D721Med (cell line): Measurements from ENCODE around the gene KCNT1.

Experiments
- DNase-seq: peaks from one replicate; pipeline ENCODE4 v3.0.0; 2011; ENCODE audit warnings: low spot score; ENCODE audit not compliant: insufficient read length
- FAIRE-seq: peaks from 2 replicates; lab custom pipeline; 2011; peaks lifted over from hg19 to GRCh38; lab: Jason Lieb, UNC
- CTCF ChIP-seq: IDR thresholded peaks from 2 replicates; pipeline ENCODE4 v1.5.1; 2012; ENCODE audit warnings: mild to moderate bottlenecking, control low read depth; ENCODE audit not compliant: insufficient read depth; ENCODE audit errors: missing control alignments

The KCNT1 gene

GRCh38 chr9:135746565-135746964, 44.6 kb downstream of the KCNT1 start:
- DNase-seq: no peak
- TF ChIP-seq CTCF: no peak
- FAIRE-seq: no peak

GRCh38 chr9:135747311-135747710, 45.3 kb downstream of the KCNT1 start:
- no peak for FAIRE-seq
- TF ChIP-seq CTCF: no peak
- DNase-seq: no peak

GRCh38 chr9:135748676-135749075, 46.7 kb downstream of the KCNT1 start:
- no peak for FAIRE-seq
- no peak for DNase-seq
- no peak for TF ChIP-seq CTCF

- TF ChIP-seq CTCF: no peak
- DNase-seq (no peak), FAIRE-seq (no peak)
These were observed 47.4 kb downstream of the KCNT1 start for GRCh38 chr9:135749171-135750045.

- FAIRE-seq (no peak), DNase-seq (no peak)
These were observed 48.8 kb downstream of the KCNT1 start for GRCh38 chr9:135750786-135751185.

GRCh38 chr9:135751501-135751900, 49.5 kb downstream of the KCNT1 start:
- DNase-seq: no peak
- TF ChIP-seq CTCF: no peak
- no peak for FAIRE-seq

More at GRCh38 chr9:135750786-135751185, 48.8 kb downstream of the KCNT1 start:
- TF ChIP-seq CTCF: no peak

- TF ChIP-seq CTCF: no peak
- FAIRE-seq (no peak), DNase-seq (no peak)
These were observed 50.6 kb downstream of the KCNT1 start for GRCh38 chr9:135752281-135753204.
